BLaER1 (cell line): Measurements from ENCODE around the gene RPL23.
A peak's percentile ranks its signal among the peaks of the same experiment; 100 is the strongest.

ENCODE experiments used
- H3K27ac ChIP-seq: shearing (Covaris generic); formaldehyde crosslinking; 2 replicates; pipeline ENCODE4 v1.8.1; 2022
- H3K27me3 ChIP-seq: shearing (Covaris generic); formaldehyde crosslinking; 2 replicates; pipeline ENCODE4 v1.8.1; 2022
- H3K36me3 ChIP-seq: shearing (Covaris generic); formaldehyde crosslinking; 2 replicates; pipeline ENCODE4 v1.8.1; 2022
- H3K4me1 ChIP-seq: shearing (Covaris generic); formaldehyde crosslinking; 2 replicates; pipeline ENCODE4 v1.8.1; 2022
- H3K4me2 ChIP-seq: shearing (Covaris generic); formaldehyde crosslinking; 2 replicates; pipeline ENCODE4 v1.8.1; 2022
- H3K4me3 ChIP-seq: shearing (Covaris generic); formaldehyde crosslinking; 2 replicates; pipeline ENCODE4 v1.8.1; 2022
- H3K9ac ChIP-seq: shearing (Covaris generic); formaldehyde crosslinking; 2 replicates; pipeline ENCODE4 v1.8.1; 2022
- H3K9me3 ChIP-seq: shearing (Covaris generic); formaldehyde crosslinking; 2 replicates; pipeline ENCODE4 v1.8.1; 2022
- H4K20me1 ChIP-seq: shearing (Covaris generic); formaldehyde crosslinking; 2 replicates; pipeline ENCODE4 v1.8.1; 2022
- Cebpa-rat ChIP-seq: shearing (Covaris generic); IDR thresholded peaks from 2 replicates; pipeline ENCODE4 v1.8.1; 2022

Gene RPL23

DNA sequence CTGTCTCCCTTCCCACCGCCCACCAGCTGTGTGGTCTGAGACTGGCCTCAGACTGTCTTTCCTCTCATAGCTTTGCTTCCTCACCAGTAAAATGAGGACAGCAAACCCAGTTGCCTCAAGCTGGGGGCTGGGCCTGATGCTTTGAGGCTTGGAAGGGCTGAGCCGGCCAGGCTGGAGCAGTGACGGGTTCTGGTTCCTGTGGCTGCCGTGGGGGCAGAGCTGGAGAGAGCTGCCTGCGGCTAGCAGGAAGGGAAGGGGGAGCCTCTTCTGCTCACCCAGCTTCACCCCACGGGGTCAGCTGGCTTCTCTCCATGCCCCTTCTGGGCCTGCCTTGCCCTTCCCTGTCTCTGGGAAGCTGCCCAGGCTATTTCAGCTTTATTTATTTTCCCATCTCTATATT lies 40.1 kb upstream of the RPL23 start:
- peak overlapping the region; percentile 78 for H3K27ac ChIP-seq
- H3K4me3 ChIP-seq: no peak overlapping the region
- H3K36me3 ChIP-seq: peaks cover 82% of the 10 kb centered on the region
- H4K20me1 ChIP-seq: peaks cover 12% of the 10 kb centered on the region; the same call in 1 of the 2 replicates
- H3K4me1 ChIP-seq: peaks cover 84% of the 10 kb centered on the region
- no peaks in the 10 kb centered on the region for H3K27me3 ChIP-seq
- H3K4me2 ChIP-seq: peak overlapping the region; percentile 65
- H3K9me3 ChIP-seq: no peaks in the 10 kb centered on the region
- H3K9ac ChIP-seq: peak overlapping the region; percentile 21; the same call in 1 of the 2 replicates
- no peak for TF ChIP-seq Cebpa-rat

DNA sequence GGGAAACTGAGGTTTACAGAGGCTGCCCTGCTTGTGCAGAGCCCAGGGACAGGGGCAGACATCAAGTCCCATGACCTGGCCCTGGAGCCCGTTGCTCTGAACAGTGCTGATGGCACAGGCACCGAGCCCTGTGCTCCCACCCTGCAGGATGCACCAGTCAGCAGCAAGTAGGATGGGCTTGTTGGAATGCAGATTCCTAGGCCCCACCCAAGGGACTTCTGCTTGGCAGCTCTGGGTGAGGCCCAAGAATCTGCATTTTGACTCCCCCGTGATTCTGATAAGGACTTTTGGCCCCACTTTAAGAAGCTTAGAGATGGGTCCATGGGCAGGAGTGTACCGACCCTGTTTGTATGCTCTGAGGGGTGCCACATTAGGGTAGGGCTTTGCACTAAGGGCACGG lies 39.6 kb upstream of the RPL23 start:
- Histone ChIP-seq H3K27ac (peak overlapping the region; percentile 78), H3K9me3 (no peaks in the 10 kb centered on the region), H3K4me2 (peak overlapping the region; percentile 65), H3K4me1 (peaks cover 79% of the 10 kb centered on the region), H4K20me1 (peaks cover 16% of the 10 kb centered on the region), H3K4me3 (no peak overlapping the region), H3K9ac (peak overlapping the region; percentile 21; the same call in 1 of the 2 replicates), H3K36me3 (peaks cover 87% of the 10 kb centered on the region), H3K27me3 (no peaks in the 10 kb centered on the region)
- no peak for TF ChIP-seq Cebpa-rat

DNA sequence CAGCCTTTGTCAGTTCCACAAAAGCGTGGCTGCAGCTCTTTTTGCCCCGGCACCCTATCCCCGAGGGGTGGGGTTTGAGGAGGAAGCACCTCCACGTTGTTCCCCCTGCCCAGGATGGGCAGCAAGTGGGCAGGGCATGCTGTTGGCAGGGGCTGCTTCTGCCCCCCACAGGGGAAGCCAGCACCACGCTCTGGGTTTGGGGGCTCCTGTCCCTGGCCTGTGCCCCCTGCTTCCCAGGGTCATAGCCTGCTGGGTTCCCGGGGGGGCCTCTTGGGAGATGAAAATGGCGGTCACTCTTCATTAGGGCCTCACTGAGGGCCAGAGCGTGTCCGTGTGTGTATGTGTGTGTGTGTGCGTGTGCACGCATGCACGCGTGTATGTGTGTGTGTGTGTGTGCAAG lies 39.1 kb upstream of the RPL23 start:
- Histone ChIP-seq H3K4me3 (no peak overlapping the region), H3K27ac (peak overlapping the region; percentile 65), H3K27me3 (no peaks in the 10 kb centered on the region), H3K36me3 (peaks cover 92% of the 10 kb centered on the region), H3K4me2 (peak overlapping the region; percentile 65), H4K20me1 (peaks cover 21% of the 10 kb centered on the region), H3K9ac (peak overlapping the region; percentile 27; the same call in 1 of the 2 replicates), H3K9me3 (no peaks in the 10 kb centered on the region), H3K4me1 (peaks cover 74% of the 10 kb centered on the region)
- TF ChIP-seq Cebpa-rat: no peak

- Histone ChIP-seq H3K9me3 (no peaks in the 10 kb centered on the region), H3K4me1 (peaks cover 74% of the 10 kb centered on the region), H3K4me2 (peak overlapping the region; percentile 65), H3K4me3 (no peak overlapping the region), H3K36me3 (peaks cover 94% of the 10 kb centered on the region), H3K27ac (peak overlapping the region; percentile 65), H4K20me1 (peaks cover 27% of the 10 kb centered on the region), H3K9ac (peak overlapping the region; percentile 27; the same call in 1 of the 2 replicates), H3K27me3 (no peaks in the 10 kb centered on the region)
- TF ChIP-seq Cebpa-rat: no peak
Observed at GRCh38 chr17:38892083-38892482, 38.6 kb upstream of the RPL23 start.

DNA sequence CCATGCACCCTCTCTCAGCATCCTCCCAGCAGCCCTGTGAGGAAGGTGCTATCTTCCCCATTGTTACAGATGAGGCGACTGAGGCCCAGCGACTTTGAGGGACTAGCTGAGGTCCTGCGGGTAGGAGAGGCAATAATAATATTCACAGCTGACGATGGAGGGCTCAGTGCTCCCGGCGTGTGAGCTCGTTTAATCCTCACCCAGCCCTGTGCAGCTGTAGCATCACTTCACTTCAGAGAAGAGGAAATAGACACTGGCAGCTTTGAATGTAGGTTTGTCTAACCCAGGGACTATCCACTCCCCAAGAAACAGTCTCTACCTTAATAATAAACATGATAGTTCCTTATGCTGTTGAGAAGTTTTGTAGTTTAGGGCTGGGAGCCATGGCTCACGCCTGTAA lies 37.9 kb upstream of the RPL23 start:
- peaks cover 74% of the 10 kb centered on the region for H3K4me1 ChIP-seq
- H3K9ac ChIP-seq: 0 out of 2 replicates have a peak overlapping the region, but pooled peaks have one; percentile 27
- no peak for TF ChIP-seq Cebpa-rat

GRCh38 chr17:38890410-38890746 lies 36.9 kb upstream of the RPL23 start:
- no peak overlapping the region for H3K4me3 ChIP-seq
- peak overlapping the region; percentile 65 for H3K27ac ChIP-seq
- no peak overlapping the region for H3K4me2 ChIP-seq
- no peak for TF ChIP-seq Cebpa-rat
- no peak overlapping the region for H3K9ac ChIP-seq
- H3K36me3 ChIP-seq: peaks cover 90% of the 10 kb centered on the region
- H3K4me1 ChIP-seq: peaks cover 75% of the 10 kb centered on the region
- H3K27me3 ChIP-seq: no peaks in the 10 kb centered on the region
- peaks cover 44% of the 10 kb centered on the region for H4K20me1 ChIP-seq
- no peaks in the 10 kb centered on the region for H3K9me3 ChIP-seq

More for the DNA sequence above, 37.9 kb upstream of the RPL23 start:
- peak overlapping the region; percentile 65 for H3K27ac ChIP-seq
- peak overlapping the region; percentile 65 for H3K4me2 ChIP-seq
- H3K36me3 ChIP-seq: peaks cover 94% of the 10 kb centered on the region
- no peak overlapping the region for H3K4me3 ChIP-seq
- peaks cover 33% of the 10 kb centered on the region for H4K20me1 ChIP-seq
- H3K27me3 ChIP-seq: no peaks in the 10 kb centered on the region
- no peaks in the 10 kb centered on the region for H3K9me3 ChIP-seq

- Histone ChIP-seq H4K20me1 (peaks cover 49% of the 10 kb centered on the region), H3K36me3 (peaks cover 92% of the 10 kb centered on the region), H3K4me3 (no peak overlapping the region), H3K9me3 (no peaks in the 10 kb centered on the region), H3K27ac (peak overlapping the region; percentile 65), H3K9ac (no peak overlapping the region), H3K4me2 (no peak overlapping the region), H3K27me3 (no peaks in the 10 kb centered on the region), H3K4me1 (peaks cover 80% of the 10 kb centered on the region)
- TF ChIP-seq Cebpa-rat: no peak
Observed at GRCh38 chr17:38889745-38890409, 36.4 kb upstream of the RPL23 start.

- Histone ChIP-seq H3K27me3 (no peaks in the 10 kb centered on the region), H3K4me3 (no peak overlapping the region), H3K4me1 (peaks cover 84% of the 10 kb centered on the region), H3K4me2 (no peak overlapping the region), H4K20me1 (peaks cover 58% of the 10 kb centered on the region), H3K9me3 (no peaks in the 10 kb centered on the region), H3K36me3 (peaks cover 84% of the 10 kb centered on the region), H3K27ac (no peak overlapping the region), H3K9ac (no peak overlapping the region)
- no peak for TF ChIP-seq Cebpa-rat
Observed at GRCh38 chr17:38888842-38889241, 35.3 kb upstream of the RPL23 start.

DNA sequence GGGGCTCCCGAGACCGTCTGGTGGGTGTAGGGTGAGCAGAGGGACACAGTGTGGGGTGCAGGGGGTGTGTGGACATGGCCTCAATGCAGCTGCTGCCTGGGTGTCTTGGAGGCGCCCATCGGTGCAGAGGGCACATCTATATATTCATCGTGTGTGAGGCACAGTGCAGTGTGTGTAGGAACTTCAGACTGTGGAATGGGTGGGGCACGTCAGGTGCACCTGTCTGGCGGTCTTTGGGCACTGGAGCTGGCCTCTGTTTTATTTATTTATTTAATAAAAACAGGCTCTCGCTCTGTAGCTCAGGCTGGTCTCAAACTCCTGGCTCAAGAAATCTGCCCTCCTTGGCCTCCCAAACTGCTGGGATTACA lies 33.1 kb upstream of the RPL23 start:
- Histone ChIP-seq H3K27me3 (no peaks in the 10 kb centered on the region), H3K9me3 (no peaks in the 10 kb centered on the region), H3K4me3 (no peak overlapping the region), H4K20me1 (peaks cover 80% of the 10 kb centered on the region), H3K4me2 (peak overlapping the region; percentile 89), H3K36me3 (peaks cover 80% of the 10 kb centered on the region), H3K9ac (no peak overlapping the region), H3K4me1 (peaks cover 84% of the 10 kb centered on the region), H3K27ac (no peak overlapping the region)
- TF ChIP-seq Cebpa-rat: no peak

DNA sequence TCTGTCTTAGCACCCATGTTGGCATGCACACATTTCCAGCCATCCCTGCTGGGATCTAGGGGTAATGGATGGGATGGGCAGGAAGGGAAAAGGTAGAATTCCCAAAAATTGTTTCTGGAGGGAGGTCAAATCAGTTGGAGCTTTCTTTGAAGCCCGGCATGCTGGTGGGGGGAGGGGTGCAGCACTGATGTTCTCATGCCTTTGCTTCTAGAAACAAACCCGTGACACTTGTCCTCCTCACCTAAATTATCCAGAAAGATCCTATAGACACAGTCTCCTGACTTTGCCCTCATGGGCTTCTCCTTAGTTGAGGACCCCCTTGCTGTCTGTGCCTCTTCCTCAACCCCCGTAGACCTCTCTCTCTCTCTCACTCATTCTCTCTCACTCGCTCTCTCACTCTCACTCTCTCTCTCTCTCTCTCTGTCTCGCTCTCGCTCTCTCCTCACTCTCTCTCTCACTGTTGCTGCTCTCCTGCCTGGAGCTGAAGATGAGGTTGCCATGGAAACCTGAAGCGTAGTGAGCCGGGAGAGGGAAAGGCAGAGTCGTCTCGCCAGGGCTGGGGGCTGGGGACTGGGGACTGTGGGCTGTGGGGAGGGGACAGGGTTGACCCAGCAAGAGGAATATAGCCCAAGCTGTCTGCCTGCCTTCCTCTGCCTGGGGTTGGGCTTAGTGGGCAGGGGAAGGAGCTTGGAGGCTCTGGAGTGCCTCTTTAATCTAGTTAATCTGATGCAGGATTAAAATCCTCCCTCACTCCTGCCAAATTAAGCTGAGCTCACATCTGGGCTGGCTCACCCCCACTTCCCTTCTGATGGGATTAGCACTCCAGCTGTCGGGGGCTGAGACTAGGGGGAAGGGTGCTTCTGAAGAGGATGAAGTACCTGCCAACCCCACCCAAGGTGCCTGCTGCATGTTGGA lies 32.5 kb upstream of the RPL23 start:
- peak overlapping the region; percentile 89 for H3K4me2 ChIP-seq
- H3K9me3 ChIP-seq: no peaks in the 10 kb centered on the region
- H3K36me3 ChIP-seq: peaks cover 81% of the 10 kb centered on the region
- H3K4me3 ChIP-seq: no peak overlapping the region
- TF ChIP-seq Cebpa-rat: no peak
- H3K4me1 ChIP-seq: peaks cover 85% of the 10 kb centered on the region
- no peak overlapping the region for H3K9ac ChIP-seq
- peaks cover 86% of the 10 kb centered on the region for H4K20me1 ChIP-seq
- H3K27ac ChIP-seq: 0 out of 2 replicates have a peak overlapping the region, but pooled peaks have one; percentile 27
- no peaks in the 10 kb centered on the region for H3K27me3 ChIP-seq
